ENCODE data around the gene LACTB. TPM values are rescaled to one million over a fixed set of nuclear protein-coding genes. Genes with fewer than 3 reads are reported as not detected.
"Not testable (repeated sequence)": the region's sequence is repeated elsewhere in the genome, so short reads cannot be mapped to it uniquely, and the experiment has no call there.

The LACTB gene
- total RNA-seq, 4 donors from 2014 or later, result 9.0 to 18.4 (median 16.5) TPM

DNA sequence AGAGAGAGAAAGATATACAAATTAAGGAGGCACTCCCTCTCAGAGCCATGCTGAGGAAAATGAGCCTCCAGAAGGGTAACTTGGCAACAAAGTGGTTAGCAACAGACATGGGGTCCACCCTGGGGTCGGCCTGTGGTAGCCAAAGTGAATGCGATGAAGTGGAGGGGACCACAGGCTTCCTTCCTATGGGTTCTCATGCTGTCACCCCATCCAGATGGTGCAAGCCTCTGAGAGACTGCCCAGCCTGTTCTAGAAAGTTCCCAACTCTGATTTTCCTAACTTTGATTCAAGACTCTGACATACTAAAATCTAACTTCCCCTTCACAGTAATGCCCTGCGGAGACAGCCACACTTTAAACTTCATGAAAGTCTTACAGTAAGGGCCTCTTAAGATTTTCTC is 18.2 kb upstream of the LACTB start:
- Histone ChIP-seq H3K27me3 (no peaks in the 10 kb centered on the region), H3K36me3 (no peaks in the 10 kb centered on the region), H3K9me3 (no peaks in the 10 kb centered on the region), H3K27ac (no peak overlapping the region), H3K4me3 (no peak overlapping the region), H3K4me1 (peaks cover 0 to 13% (median 0%) of the 10 kb centered on the region in 4 donors)
- DNase-seq (ENCODE audit: low spot score in 2 of 2), result no peak
- 77 to 89% methylated on average over 3 of the region's 3 CpGs for WGBS, 2 donors
- TF ChIP-seq, protein P1, sequence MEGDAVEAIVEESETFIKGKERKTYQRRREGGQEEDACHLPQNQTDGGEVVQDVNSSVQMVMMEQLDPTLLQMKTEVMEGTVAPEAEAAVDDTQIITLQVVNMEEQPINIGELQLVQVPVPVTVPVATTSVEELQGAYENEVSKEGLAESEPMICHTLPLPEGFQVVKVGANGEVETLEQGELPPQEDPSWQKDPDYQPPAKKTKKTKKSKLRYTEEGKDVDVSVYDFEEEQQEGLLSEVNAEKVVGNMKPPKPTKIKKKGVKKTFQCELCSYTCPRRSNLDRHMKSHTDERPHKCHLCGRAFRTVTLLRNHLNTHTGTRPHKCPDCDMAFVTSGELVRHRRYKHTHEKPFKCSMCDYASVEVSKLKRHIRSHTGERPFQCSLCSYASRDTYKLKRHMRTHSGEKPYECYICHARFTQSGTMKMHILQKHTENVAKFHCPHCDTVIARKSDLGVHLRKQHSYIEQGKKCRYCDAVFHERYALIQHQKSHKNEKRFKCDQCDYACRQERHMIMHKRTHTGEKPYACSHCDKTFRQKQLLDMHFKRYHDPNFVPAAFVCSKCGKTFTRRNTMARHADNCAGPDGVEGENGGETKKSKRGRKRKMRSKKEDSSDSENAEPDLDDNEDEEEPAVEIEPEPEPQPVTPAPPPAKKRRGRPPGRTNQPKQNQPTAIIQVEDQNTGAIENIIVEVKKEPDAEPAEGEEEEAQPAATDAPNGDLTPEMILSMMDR (IDR thresholded peaks at IDR 0.05), result no peak
- no peak for TF ChIP-seq EP300 (IDR thresholded peaks at IDR 0.05)
- TF ChIP-seq POLR2A (IDR thresholded peaks at IDR 0.05), result no peak

DNA sequence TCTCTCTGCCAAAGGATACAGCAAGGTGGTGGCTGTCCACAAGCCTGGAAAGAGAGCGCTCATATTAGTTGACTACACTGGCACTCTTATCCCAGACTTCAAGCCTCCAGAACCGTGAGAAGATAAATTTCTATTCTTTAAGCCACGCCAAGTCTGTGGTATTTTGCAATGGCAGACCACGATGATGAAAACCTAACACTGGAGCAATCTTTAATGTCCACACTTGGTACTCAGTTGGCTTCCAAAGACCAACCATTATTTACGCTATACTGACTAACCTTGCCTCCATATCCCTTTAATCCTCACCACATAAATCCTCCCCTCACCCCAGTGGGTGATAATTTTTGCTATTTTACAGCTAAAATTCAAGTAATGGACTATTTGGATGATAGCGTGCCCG is 16.9 kb upstream of the LACTB start:
- 72 to 93% methylated on average over 7 of the region's 7 CpGs for WGBS, 2 donors
- H3K27ac ChIP-seq, result no peak overlapping the region
- DNase-seq (ENCODE audit: low spot score in 2 of 2), result no peak
- H3K4me1 ChIP-seq, result peaks cover 0 to 14% (median 0%) of the 10 kb centered on the region in 4 donors
- H3K27me3 ChIP-seq, result no peaks in the 10 kb centered on the region
- H3K4me3 ChIP-seq, result no peak overlapping the region
- no peaks in the 10 kb centered on the region for H3K9me3 ChIP-seq
- H3K36me3 ChIP-seq, result no peaks in the 10 kb centered on the region
- TF ChIP-seq POLR2A (IDR thresholded peaks at IDR 0.05) (no peak), EP300 (IDR thresholded peaks at IDR 0.05) (no peak)
- TF ChIP-seq, protein P1 (IDR thresholded peaks at IDR 0.05), result no peak

DNA sequence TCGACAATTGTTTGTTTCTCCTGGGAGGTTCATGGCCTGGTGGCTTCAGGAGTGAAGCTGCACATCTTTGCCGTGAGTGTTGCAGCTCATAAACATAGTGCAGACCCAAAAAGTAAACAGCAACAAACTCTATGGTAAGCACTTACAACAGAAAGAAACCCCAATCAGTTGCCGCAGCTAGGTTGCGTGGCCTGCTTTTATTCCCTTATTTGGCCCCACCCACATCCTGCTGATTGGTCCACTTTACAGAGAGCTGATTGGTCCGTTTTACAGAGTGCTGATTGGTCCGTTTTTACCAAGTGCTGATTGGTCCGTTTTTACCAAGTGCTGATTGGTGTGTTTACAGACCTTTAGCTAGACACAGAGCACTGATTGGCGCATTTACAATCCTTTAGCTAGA is 16.3 kb upstream of the LACTB start:
- DNase-seq (ENCODE audit: low spot score in 2 of 2); H3K36me3 ChIP-seq; H3K27me3 ChIP-seq; H3K4me3 ChIP-seq; H3K27ac ChIP-seq; H3K9me3 ChIP-seq: not testable (repeated sequence)
- H3K4me1 ChIP-seq, result peaks cover 0 to 14% (median 0%) of the 10 kb centered on the region in 4 donors
- 72 to 95% methylated on average over 8 of the region's 8 CpGs for WGBS, 2 donors

DNA sequence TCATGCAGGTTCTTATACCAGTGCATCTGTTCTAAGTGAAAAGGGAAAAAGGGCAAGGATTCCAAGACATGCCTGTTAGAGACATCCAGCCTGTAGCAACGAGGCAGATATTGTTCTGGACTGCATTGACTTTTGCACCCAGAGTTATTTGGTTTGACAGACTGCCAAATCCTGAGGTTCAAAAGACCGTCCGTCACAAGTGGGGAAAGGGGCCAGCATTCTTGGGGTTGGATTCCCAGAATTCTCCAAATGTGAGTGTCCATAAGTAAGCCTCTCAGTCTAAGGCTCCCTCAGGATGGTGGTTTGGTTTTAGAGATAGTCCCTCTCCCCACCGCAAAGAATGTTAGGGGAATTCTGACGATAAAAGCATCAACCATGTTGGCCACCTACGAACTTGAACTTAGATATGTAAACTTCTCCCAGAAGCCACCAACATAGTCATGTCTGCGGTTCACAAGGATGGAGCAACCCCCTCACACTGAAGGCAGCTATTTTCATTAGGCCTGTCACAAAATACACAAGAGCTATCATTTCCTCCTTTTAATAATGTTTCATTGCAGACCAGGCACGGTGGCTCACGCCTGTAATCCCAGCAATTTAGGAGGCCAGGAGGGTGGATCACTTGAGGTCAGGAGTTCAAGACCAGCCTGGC is 13.6 kb upstream of the LACTB start:
- Histone ChIP-seq H3K4me1 (peaks cover 0 to 21% (median 0%) of the 10 kb centered on the region in 4 donors), H3K27ac (peak overlapping the region in 2 of 4 donors; percentile 29 to 32), H3K27me3 (no peaks in the 10 kb centered on the region), H3K9me3 (no peaks in the 10 kb centered on the region), H3K4me3 (no peak overlapping the region), H3K36me3 (no peaks in the 10 kb centered on the region)
- no peak for TF ChIP-seq POLR2A (IDR thresholded peaks at IDR 0.05)
- peak in 1 of 2 donors; percentile 68 for TF ChIP-seq EP300 (IDR thresholded peaks at IDR 0.05)
- 19 to 20% methylated on average over 9 of the region's 9 CpGs for WGBS, 2 donors
- DNase-seq (ENCODE audit: low spot score in 2 of 2), result peak; percentile 27 to 65

DNA sequence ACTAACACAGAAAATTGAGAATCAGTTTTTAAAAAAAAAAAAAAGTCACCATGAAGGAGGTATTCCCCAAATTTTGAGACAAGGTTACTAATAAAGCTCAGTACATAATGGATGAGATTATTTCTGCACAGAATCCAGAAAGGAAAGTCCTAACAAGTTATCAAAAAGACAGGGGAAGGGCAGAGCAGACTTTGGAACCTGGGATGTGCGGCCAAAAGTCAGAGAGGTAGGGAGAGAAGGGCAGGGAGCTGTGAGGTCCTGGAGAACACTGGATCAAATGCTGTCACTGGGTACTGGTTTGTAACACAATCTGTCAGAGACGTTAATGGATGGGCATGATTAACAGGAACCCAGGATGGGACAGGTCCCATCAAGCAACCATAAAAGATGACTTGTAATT is 12.2 kb upstream of the LACTB start:
- Histone ChIP-seq H3K9me3 (no peaks in the 10 kb centered on the region), H3K4me1 (peaks cover 0 to 21% (median 0%) of the 10 kb centered on the region in 4 donors), H3K36me3 (no peaks in the 10 kb centered on the region), H3K27ac (no peak overlapping the region), H3K4me3 (no peak overlapping the region), H3K27me3 (no peaks in the 10 kb centered on the region)
- TF ChIP-seq, protein P1 (IDR thresholded peaks at IDR 0.05), result no peak
- TF ChIP-seq EP300 (IDR thresholded peaks at IDR 0.05) (no peak), POLR2A (IDR thresholded peaks at IDR 0.05) (no peak)
- 94 to 96% methylated on average over 2 of the region's 2 CpGs for WGBS, 2 donors
- no peak for DNase-seq (ENCODE audit: low spot score in 2 of 2)

DNA sequence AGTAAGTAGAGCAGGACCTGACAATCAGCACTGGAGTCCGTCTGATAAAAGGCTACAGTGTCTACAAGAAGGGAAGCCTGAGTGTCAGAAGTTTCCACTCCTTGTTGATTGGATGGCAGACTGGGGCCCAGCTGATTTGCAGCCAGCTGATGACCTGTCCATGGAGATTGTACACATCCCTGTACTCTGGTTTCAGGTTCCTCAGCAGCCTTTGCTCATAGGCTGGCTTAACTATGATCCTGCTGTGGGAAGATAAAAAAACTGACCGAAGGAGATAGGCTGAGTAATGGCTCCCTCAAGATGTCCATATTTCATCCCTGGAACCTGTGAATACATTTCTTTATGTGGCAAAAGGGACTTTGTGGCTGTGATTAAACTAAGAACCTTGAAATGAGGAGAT is 11.7 kb upstream of the LACTB start:
- no peaks in the 10 kb centered on the region for H3K9me3 ChIP-seq
- H3K4me3 ChIP-seq, result no peak overlapping the region
- H3K36me3 ChIP-seq, result no peaks in the 10 kb centered on the region
- no peak for DNase-seq (ENCODE audit: low spot score in 2 of 2)
- no peak for TF ChIP-seq POLR2A (IDR thresholded peaks at IDR 0.05)
- no peak for TF ChIP-seq EP300 (IDR thresholded peaks at IDR 0.05)
- TF ChIP-seq, protein P1 (IDR thresholded peaks at IDR 0.05), result no peak
- whole genome bisulfite sequencing, 2 donors, result 70 to 95% methylated on average over 2 of the region's 2 CpGs
- peak overlapping the region in 1 of 4 donors; percentile 39 for H3K27ac ChIP-seq
- peaks cover 0 to 21% (median 0%) of the 10 kb centered on the region in 4 donors for H3K4me1 ChIP-seq
- no peaks in the 10 kb centered on the region for H3K27me3 ChIP-seq

Measured in tibial nerve (tissue), 4 donors.